Stimulated activated CD4-positive, alpha-beta T cell treated with anti-CD3 and anti-CD28 coated beads, Interleukin-1b, Interleukin-23, amount 100 ng/mL, for 48 hours (primary cell): ENCODE results near the gene HAS3.
A peak's percentile ranks its signal among the peaks of the same experiment; 100 is the strongest.

Source experiments
- DNase-seq: peaks from one replicate; pipeline ENCODE4 v3.0.0-alpha.2; 2020

The HAS3 gene

GRCh38 chr16:69157196-69157595 lies 51.7 kb downstream of the HAS3 start:
- no peak for DNase-seq

GRCh38 chr16:69160192-69160591 lies 54.7 kb downstream of the HAS3 start:
- DNase-seq = no peak

GRCh38 chr16:69165584-69165983 lies 60.1 kb downstream of the HAS3 start:
- DNase-seq = no peak

- DNase-seq = peak; percentile 90
Measured at GRCh38 chr16:69166221-69166833, 60.9 kb downstream of the HAS3 start.

GRCh38 chr16:69166946-69167930 lies 61.8 kb downstream of the HAS3 start:
- DNase-seq = peak; percentile 16
